IPS DF 4.7 (cell line): ENCODE measurements around the gene KLHL30.

Experiments
- DNase-seq: peaks from one replicate; pipeline ENCODE4 v3.0.0-alpha.2; 2013; ENCODE audit warnings: low spot score; ENCODE audit errors: extremely low read depth

Gene KLHL30

GRCh38 chr2:238146884-238147544 is 8.5 kb downstream of the KLHL30 start:
- DNase-seq = no peak

- DNase-seq = no peak
Measured at GRCh38 chr2:238148981-238149380, 10.5 kb downstream of the KLHL30 start.

DNA sequence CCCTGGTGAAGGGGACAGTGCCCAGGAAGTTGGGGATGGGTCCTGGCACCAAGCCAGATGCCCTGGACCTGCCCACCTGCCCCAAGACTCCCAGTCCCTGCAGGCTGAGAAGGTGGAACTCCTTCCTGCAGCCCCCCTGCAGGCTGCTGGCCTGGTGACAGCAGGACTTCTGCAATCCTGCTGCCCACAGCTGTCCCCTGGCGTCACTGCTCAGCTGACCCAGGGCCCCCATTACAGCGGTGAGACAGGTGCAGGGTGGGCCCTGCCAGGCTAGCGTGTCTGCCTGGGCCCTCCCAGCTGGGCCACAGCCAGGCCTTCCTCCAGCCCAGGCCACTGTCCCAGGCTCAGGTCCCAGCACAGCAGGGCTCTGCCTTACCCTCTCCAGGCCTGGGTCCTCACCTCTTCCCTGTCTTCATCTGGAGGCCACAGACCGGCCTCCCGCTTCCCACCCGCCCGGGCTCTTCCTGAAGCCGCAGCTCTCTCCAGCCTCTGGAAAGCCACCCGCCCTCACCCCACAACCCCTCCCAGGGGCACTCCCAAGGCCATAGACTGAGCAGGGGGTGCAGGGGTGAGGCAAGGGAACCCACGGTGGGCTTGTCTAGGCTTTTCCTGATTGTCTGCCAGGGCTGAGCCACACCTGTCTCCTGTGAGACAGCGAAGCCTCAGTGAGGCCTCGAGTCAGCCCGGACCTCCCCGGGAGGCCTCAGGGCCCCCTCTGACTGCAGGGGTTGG is 11.5 kb downstream of the KLHL30 start:
- DNase-seq = no peak

- DNase-seq = no peak
Measured at GRCh38 chr2:238150686-238151085, 12.2 kb downstream of the KLHL30 start.

GRCh38 chr2:238151205-238151604 is 12.7 kb downstream of the KLHL30 start:
- no peak for DNase-seq

GRCh38 chr2:238151628-238152235 is 13.3 kb downstream of the KLHL30 start:
- DNase-seq = no peak

GRCh38 chr2:238152771-238153688 is 14.6 kb downstream of the KLHL30 start:
- DNase-seq = no peak

DNA sequence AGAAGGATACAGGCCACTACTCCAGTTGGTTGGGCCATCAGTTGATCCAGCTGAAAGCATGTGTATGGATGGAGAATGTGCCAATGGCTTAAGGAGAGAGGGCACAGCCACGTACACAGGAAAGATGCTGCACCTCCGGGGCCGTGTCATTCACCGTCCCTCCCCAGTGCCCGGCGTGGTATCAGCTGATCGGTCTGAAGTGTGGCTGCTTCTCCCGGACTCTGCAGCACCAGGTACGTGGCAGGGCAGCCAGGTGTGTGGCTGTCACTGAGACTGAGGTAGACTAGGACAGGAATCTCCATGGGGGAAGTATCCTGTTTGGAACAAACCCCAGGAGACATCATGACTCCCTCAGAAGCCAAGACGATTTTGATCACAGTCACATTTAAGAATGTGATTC is 16.1 kb downstream of the KLHL30 start:
- DNase-seq = no peak

DNA sequence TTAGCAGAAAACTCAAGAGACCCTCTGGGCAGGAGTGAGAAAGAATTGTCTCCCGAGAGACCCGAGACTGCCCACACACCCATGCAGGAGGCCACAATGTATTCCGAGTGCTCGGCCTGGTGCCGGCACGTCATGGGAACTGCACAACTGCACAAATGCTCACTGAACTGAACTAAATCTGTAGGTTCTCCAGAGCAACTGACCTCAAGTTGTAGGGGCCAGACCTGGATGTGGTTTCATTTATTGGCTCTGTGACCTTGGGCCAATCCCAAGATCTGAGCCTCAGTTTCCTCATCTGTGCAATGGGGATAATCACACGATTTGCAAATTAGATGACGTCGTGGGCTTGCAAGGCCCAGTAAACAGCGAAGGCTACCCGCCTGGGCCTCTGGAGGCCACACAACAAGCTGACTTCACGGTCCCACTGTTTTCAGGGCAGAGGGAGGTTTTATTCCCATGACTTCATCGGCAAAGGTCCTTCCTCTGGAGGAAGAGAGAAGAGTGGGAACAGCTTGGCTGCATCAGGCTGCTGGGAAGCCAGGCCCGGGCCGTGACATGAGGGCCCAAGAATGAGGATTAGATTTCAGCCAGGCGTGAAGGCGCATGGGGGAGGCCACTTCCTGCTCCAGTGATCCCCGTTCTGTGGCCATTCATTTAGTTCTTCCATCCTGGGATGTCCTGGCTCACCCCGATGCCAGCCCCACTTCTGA is 16.7 kb downstream of the KLHL30 start:
- no peak for DNase-seq

DNA sequence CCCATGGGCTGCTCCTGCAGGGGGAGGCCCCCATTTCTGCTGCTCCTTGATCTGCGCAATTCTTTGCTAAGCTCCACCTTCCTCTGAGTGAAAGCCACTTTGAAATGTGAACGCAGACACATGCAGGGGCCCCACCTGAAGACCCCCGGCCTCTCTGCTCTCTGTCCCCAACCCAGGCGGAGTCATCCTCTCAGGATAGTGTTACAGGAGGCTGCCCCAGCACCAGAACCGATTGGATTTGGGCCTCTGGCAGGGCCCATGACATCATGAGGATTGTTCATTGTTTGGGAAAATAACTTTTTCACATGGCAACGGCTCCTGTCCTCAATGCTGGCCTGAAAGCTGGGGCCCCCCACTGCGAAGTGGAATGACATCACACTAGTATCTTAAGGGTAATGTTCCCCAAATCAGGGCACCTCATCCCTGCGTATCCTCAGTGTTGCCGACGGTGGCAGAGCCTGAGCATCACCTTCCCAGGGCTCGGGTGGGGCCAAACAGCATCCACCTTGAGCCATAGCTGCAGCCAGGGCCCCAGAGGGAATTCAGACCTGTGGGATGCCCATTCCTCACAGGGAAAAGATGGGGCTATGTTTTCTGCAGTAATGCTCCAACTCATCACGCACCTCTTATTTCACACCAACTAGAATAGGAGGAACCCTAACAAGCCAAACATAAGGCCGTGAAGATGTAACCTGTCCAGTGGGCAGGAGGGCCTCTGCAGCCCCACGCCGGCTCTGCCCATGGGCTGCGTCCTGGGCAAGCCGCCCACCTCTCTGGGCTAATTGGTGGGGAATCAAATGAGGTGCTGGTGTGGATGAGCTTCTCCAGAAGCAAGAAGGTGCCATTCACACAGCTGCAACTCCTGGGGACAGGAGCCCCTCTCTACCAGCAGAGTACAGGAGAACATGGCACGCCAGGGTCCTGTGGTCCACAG is 17.6 kb downstream of the KLHL30 start:
- DNase-seq = no peak

GRCh38 chr2:238157506-238158017 is 19.1 kb downstream of the KLHL30 start:
- DNase-seq = no peak

- DNase-seq = no peak
Measured at GRCh38 chr2:238158018-238158508, 19.6 kb downstream of the KLHL30 start.

- DNase-seq = no peak
Measured at GRCh38 chr2:238158509-238159070, 20.1 kb downstream of the KLHL30 start, which contains the start of gene ERFE. Gene ERFE, plus strand, starts transcription at chr2:238158970. Its CDS starts 38 bp downstream, at chr2:238159008.

DNA sequence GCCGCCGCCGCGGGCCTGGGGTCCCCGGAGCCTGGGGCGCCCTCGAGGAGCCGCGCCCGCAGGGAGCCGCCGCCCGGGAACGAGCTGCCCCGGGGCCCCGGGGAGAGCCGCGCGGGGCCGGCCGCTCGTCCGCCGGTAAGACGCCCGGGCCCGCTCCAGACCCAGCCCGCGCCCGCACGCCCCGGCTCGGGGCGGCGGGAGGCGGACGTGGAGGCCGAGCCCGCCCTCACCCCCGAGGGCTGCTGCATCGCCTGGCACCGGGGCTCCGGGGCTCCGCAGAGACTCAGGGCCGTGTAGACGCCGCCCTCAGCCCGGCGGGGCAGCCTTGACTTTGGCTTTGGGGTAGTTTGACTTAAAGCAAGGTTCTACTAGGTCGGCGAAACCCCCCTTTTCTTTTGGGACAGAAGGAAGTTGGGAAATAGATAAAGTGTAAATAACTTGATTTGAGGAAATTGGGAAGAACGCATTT is 20.6 kb downstream of the KLHL30 start:
- no peak for DNase-seq

GRCh38 chr2:238159661-238160205 is 21.3 kb downstream of the KLHL30 start:
- DNase-seq = no peak

DNA sequence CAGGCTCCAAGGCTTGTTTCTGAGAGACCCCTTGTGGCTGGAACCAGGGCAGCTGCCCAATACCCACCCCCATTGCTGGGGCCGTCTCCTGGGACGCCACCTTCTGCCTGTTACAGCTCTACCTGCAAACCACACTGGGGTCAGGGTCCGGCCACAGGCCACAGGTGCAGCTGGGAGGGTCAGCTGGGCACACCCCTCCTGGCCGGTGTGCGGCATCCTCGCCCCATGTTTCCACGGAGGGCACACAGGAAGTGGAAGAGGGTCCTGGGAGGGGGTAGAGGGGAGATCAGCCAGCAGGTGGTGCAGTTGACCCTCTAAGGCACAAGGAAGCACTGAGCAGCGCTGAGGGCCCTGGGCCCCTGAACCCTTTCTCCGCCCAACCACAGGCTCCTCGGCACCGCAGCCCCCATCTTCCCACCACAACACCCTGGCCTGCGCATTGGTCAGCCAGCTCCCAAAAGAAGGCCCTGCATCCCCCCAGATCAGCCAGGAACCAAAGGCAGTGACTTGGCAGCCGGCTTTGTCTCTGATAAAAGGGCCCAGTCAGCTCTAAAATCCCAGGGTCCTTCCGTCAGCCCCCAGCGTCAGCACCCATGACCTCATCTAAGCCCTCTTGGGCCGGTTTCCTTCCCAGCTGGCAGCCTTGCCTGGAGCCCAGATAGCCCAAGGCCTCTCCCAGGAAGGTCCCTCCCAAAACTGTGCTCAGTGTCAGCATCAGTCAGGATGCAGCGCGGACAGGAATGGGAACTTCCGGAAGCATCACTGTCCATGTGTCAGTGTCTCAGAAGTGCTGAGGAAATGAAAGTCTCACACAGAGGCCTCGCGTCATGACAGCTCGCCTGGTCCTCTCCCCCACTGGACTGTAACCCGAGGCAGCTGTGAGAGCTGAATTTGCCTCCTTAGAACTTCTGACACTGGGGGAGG is 22.0 kb downstream of the KLHL30 start:
- no peak for DNase-seq

- DNase-seq = no peak
Measured at GRCh38 chr2:238161291-238162051, 23.0 kb downstream of the KLHL30 start.
